Keratinocyte (primary cell): ENCODE results near the gene SLC16A13. TPM values are rescaled to one million over a fixed set of nuclear protein-coding genes. Genes with fewer than 3 reads are reported as not detected.

Experiments
- DNase-seq: peaks from one replicate; pipeline ENCODE4 v3.0.0-alpha.2; 2011; ENCODE audit warnings: low read depth, missing footprints, low spot score
- FAIRE-seq: peaks from 2 replicates; lab custom pipeline; 2011; peaks lifted over from hg19 to GRCh38; lab: Jason Lieb, UNC
- H2AFZ ChIP-seq: 2 replicates; pipeline ENCODE4 v1.6.0; 2012; ENCODE audit warnings: low read length, control low read depth, inconsistent platforms; ENCODE audit not compliant: control insufficient read depth
- H3K27ac ChIP-seq: 2 replicates; pipeline ENCODE4 v1.5.1; 2011; ENCODE audit warnings: low read length; ENCODE audit not compliant: control insufficient read depth, insufficient read depth
- H3K27me3 ChIP-seq: 3 replicates; pipeline ENCODE4 v1.6.0; 2011; ENCODE audit warnings: low read length; ENCODE audit not compliant: control insufficient read depth, insufficient read depth; ENCODE audit errors: extremely low read depth
- H3K36me3 ChIP-seq, 2 experiments: 2 replicates in 1 of 2; 3 replicates in 1 of 2; pipeline ENCODE4 v1.5.1; 2011; ENCODE audit warnings: low read length in 2 of 2, mild to moderate bottlenecking in 1 of 2; ENCODE audit not compliant: control insufficient read depth in 2 of 2, insufficient read depth in 2 of 2; ENCODE audit errors: extremely low read depth in 1 of 2
- H3K4me1 ChIP-seq: 3 replicates; pipeline ENCODE4 v1.5.1; 2011; ENCODE audit warnings: low read length; ENCODE audit not compliant: control insufficient read depth, insufficient read depth; ENCODE audit errors: extremely low read depth
- H3K4me2 ChIP-seq: 3 replicates; pipeline ENCODE4 v1.6.0; 2011; ENCODE audit warnings: low read depth, low read length; ENCODE audit not compliant: control insufficient read depth, insufficient read depth; ENCODE audit errors: extremely low read depth
- H3K4me3 ChIP-seq, 3 experiments: fragments of 200-600 bp in 1 of 3; sonication (generic) in 1 of 3; 2 replicates in 2 of 3; 3 replicates in 1 of 3; pipeline ENCODE4 v1.5.1; 2011 to 2016; ENCODE audit warnings: low read length in 3 of 3, mild to moderate bottlenecking in 3 of 3, control low read depth in 2 of 3, inconsistent platforms in 1 of 3, low read depth in 1 of 3, mixed read lengths in 1 of 3, mixed run types in 1 of 3, moderate library complexity in 1 of 3; ENCODE audit not compliant: control insufficient read depth in 2 of 3, insufficient read depth in 2 of 3; ENCODE audit errors: extremely low read depth in 1 of 3
- H3K79me2 ChIP-seq: 2 replicates; pipeline ENCODE4 v1.6.0; 2012; ENCODE audit warnings: low read length; ENCODE audit not compliant: control insufficient read depth, insufficient read depth
- H3K9ac ChIP-seq: 3 replicates; pipeline ENCODE4 v1.6.0; 2011; ENCODE audit warnings: low read length; ENCODE audit not compliant: control insufficient read depth, insufficient read depth; ENCODE audit errors: extremely low read depth
- H3K9me1 ChIP-seq: 3 replicates; pipeline ENCODE4 v1.6.0; 2011; ENCODE audit warnings: low read length; ENCODE audit not compliant: control insufficient read depth, insufficient read depth; ENCODE audit errors: extremely low read depth
- H3K9me3 ChIP-seq: 2 replicates; pipeline ENCODE4 v1.5.1; 2012; ENCODE audit warnings: low read depth, low read length; ENCODE audit not compliant: control insufficient read depth
- H4K20me1 ChIP-seq: 3 replicates; pipeline ENCODE4 v1.6.0; 2011; ENCODE audit warnings: low read length; ENCODE audit not compliant: control insufficient read depth, insufficient read depth; ENCODE audit errors: extremely low read depth
- CTCF ChIP-seq, 3 experiments: IDR thresholded peaks in 1 of 3; conservative IDR thresholded peaks in 1 of 3; optimal IDR thresholded peaks in 1 of 3; 2 replicates in 2 of 3; 3 replicates in 1 of 3; pipeline versions ENCODE3 to v1.5.1; 2011; ENCODE audit warnings: low read length in 3 of 3, mild to moderate bottlenecking in 3 of 3, moderate library complexity in 2 of 3, control low read depth in 1 of 3, inconsistent platforms in 1 of 3; ENCODE audit not compliant: insufficient read depth in 2 of 3; ENCODE audit errors: extremely low read depth in 1 of 3
- EZH2 ChIP-seq: IDR thresholded peaks from one replicate; pipeline ENCODE4 v1.6.1; 2012; ENCODE audit warnings: inconsistent platforms, mild to moderate bottlenecking, low read length, moderate library complexity
- dilution Hi-C: fragments of 300-500 bp; cut with MboI; formaldehyde crosslinking; loops from one replicate; pipeline ENCODE4 v1.7.0; 2020; ENCODE audit warnings: low sequenced_read_pairs; ENCODE audit not compliant: extremely low pct_ligation_motif_present
- polyA plus RNA-seq, 5 experiments: library from polyadenylated mRNA; depleted of rRNA in 3 of 5; stranded (reverse) in 3 of 5; stranded (forward) in 1 of 5; unstranded in 1 of 5; fragments of >200 nt; gene quantifications; 1 replicate in 1 of 5; 2 replicates in 3 of 5; 3 replicates in 1 of 5; pipeline versions ENCODE4 v1.2.1 to v1.2.3, GENCODE V29; 2011 to 2012; ENCODE audit warnings: missing spikeins in 2 of 5, low read depth in 1 of 5, low replicate concordance in 1 of 5

Gene SLC16A13
- polyA plus RNA-seq, 1 donor (not counting 4 experiments of a cell fraction or from before 2014, with no cell fraction given), result 2.7 TPM

- Histone ChIP-seq H3K79me2 (no peaks in the 10 kb centered on the region), H3K9me3 (no peaks in the 10 kb centered on the region), H4K20me1 (no peaks in the 10 kb centered on the region), H3K27ac (no peak overlapping the region), H3K4me3 (no peak overlapping the region), H2AFZ (no peak overlapping the region), H3K9ac (no peak overlapping the region), H3K4me1 (no peaks in the 10 kb centered on the region), H3K9me1 (no peaks in the 10 kb centered on the region), H3K27me3 (peaks cover 7% of the 10 kb centered on the region), H3K4me2 (no peak overlapping the region), H3K36me3 (no peaks in the 10 kb centered on the region)
- DNase-seq (no peak), FAIRE-seq (no peak)
- no peak for TF ChIP-seq CTCF (optimal IDR thresholded peaks at IDR 0.05 in 1 of 3, IDR thresholded peaks at IDR 0.05 in 1 of 3, conservative IDR thresholded peaks at IDR 0.05 in 1 of 3; ENCODE audit: extremely low read depth in 1 of 3, insufficient read depth in 2 of 3, low read length in 3 of 3)
- TF ChIP-seq EZH2, result no peak
- dilution Hi-C loops, result no loop called here
Observed at GRCh38 chr17:7081341-7082062, 45.7 kb downstream of the SLC16A13 start.

GRCh38 chr17:7083592-7083991, 47.8 kb downstream of the SLC16A13 start:
- H3K9me1 ChIP-seq, result no peaks in the 10 kb centered on the region
- H3K9me3 ChIP-seq, result no peaks in the 10 kb centered on the region
- peaks cover 8% of the 10 kb centered on the region for H3K4me1 ChIP-seq
- no peak overlapping the region for H3K9ac ChIP-seq
- H3K4me2 ChIP-seq, result no peak overlapping the region
- H3K4me3 ChIP-seq, result no peak overlapping the region
- no peak overlapping the region for H3K27ac ChIP-seq
- no peaks in the 10 kb centered on the region for H4K20me1 ChIP-seq
- FAIRE-seq (no peak), DNase-seq (no peak)
- no peak overlapping the region for H2AFZ ChIP-seq
- TF ChIP-seq CTCF (optimal IDR thresholded peaks at IDR 0.05 in 1 of 3, IDR thresholded peaks at IDR 0.05 in 1 of 3, conservative IDR thresholded peaks at IDR 0.05 in 1 of 3; ENCODE audit: extremely low read depth in 1 of 3, insufficient read depth in 2 of 3, low read length in 3 of 3), result no peak
- no peak for TF ChIP-seq EZH2
- no peaks in the 10 kb centered on the region for H3K79me2 ChIP-seq
- dilution Hi-C loops, result no loop called here
- H3K36me3 ChIP-seq, result no peaks in the 10 kb centered on the region
- peaks cover 7% of the 10 kb centered on the region for H3K27me3 ChIP-seq
